Measurements from ENCODE around the gene TSC22D2. TPM values are rescaled to one million over a fixed set of nuclear protein-coding genes. Genes with fewer than 3 reads are reported as not detected.

Gene TSC22D2
- total RNA-seq, 1 experiment from 2014 or later, result 20.0 TPM

DNA sequence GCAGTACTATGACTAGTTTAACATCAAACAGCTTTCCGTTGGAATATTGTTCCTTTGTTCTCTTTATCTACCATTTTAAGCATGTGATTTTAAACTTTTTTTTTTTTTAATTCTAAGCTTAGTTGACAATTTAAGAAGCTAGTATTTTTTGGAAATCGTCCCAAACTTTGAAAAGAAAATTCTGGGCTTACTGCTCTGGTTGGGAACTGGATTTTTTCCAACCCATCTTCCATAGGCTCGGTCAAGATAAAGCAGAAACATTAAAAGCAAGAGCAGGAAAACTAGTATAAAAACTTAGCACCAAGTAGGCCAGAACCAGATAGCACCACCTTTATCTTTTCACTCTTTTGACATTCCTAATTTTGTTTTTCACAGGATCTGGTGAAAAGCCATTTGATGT is 49.9 kb downstream of the TSC22D2 start:
- Histone ChIP-seq H4K20me1 (ENCODE audit: insufficient read depth) (peaks cover 11% of the 10 kb centered on the region; the same call in 1 of the 2 replicates), H3K9ac (ENCODE audit: low read length) (no peak overlapping the region), H3K36me3 (ENCODE audit: control insufficient read depth in 1 of 2, insufficient read depth in 2 of 2, low read length in 2 of 2) (peaks cover 6 to 9% of the 10 kb centered on the region in 2 experiments; a peak in 3 of 4 replicates), H3K9me2 (ENCODE audit: insufficient read depth) (no peaks in the 10 kb centered on the region), H3K4me1 (ENCODE audit: control insufficient read depth in 1 of 2, insufficient read depth in 2 of 2, low read length in 2 of 2) (no peaks in the 10 kb centered on the region), H3K27me3 (ENCODE audit: insufficient read depth, low read length) (no peaks in the 10 kb centered on the region), H3K4me3 (replicated peaks in 1 of 2; ENCODE audit: low read depth in 1 of 2, low read length in 2 of 2) (no peak overlapping the region), H3K4me2 (ENCODE audit: low read length) (no peak overlapping the region), H3K9me3 (ENCODE audit: control insufficient read depth in 1 of 2, insufficient read depth in 1 of 2, low read depth in 1 of 2, low read length in 2 of 2) (no peaks in the 10 kb centered on the region), H3K79me2 (ENCODE audit: insufficient read depth, low read length) (peaks cover 32% of the 10 kb centered on the region), H2AFZ (ENCODE audit: low read depth, low read length, poor library complexity, severe bottlenecking) (no peak overlapping the region), H3K27ac (ENCODE audit: low read depth, low read length) (no peak overlapping the region)
- ATAC-seq (no peak), DNase-seq (ENCODE audit: low read depth, low spot score) (no peak)
- TF ChIP-seq YY1 (IDR thresholded peaks at IDR 0.05; ENCODE audit: extremely low read depth, insufficient replicate concordance, low read depth, low read length), result no peak
- BruUV-seq (replicated peaks), result no TSS peak
- POLR2A ChIA-PET, result no interaction called here
- CTCF ChIA-PET, result no interaction called here
- intact Hi-C loops (cut with micrococcal nuclease), result no loop called here
- RAD21 ChIA-PET (ENCODE audit: low non-redundant PET in 1 of 2, low total read pairs in 2 of 2, uncharacterized antibody in 2 of 2, unreplicated experiment in 2 of 2), result no interaction called here

- H3K9me2 ChIP-seq (ENCODE audit: insufficient read depth), result no peaks in the 10 kb centered on the region
- no peak for DNase-seq (ENCODE audit: low read depth, low spot score)
- no peak overlapping the region for H3K4me3 ChIP-seq (replicated peaks in 1 of 2; ENCODE audit: low read depth in 1 of 2, low read length in 2 of 2)
- no peak overlapping the region for H2AFZ ChIP-seq (ENCODE audit: low read depth, low read length, poor library complexity, severe bottlenecking)
- no peak overlapping the region for H3K27ac ChIP-seq (ENCODE audit: low read depth, low read length)
- no peak overlapping the region for H3K4me2 ChIP-seq (ENCODE audit: low read length)
- H3K4me1 ChIP-seq (ENCODE audit: control insufficient read depth in 1 of 2, insufficient read depth in 2 of 2, low read length in 2 of 2), result no peaks in the 10 kb centered on the region
- intact Hi-C loops (cut with micrococcal nuclease), result no loop called here
- BruUV-seq (replicated peaks), result no TSS peak
- TF ChIP-seq SP1 (IDR thresholded peaks at IDR 0.05; ENCODE audit: low read depth) (no peak), YY1 (IDR thresholded peaks at IDR 0.05; ENCODE audit: extremely low read depth, insufficient replicate concordance, low read depth, low read length) (no peak)
- H3K27me3 ChIP-seq (ENCODE audit: insufficient read depth, low read length), result no peaks in the 10 kb centered on the region
- H3K9me3 ChIP-seq (ENCODE audit: control insufficient read depth in 1 of 2, insufficient read depth in 1 of 2, low read depth in 1 of 2, low read length in 2 of 2), result no peaks in the 10 kb centered on the region
- ChIA-PET RAD21 (ENCODE audit: low non-redundant PET in 1 of 2, low total read pairs in 2 of 2, uncharacterized antibody in 2 of 2, unreplicated experiment in 2 of 2) (no interaction called here), CTCF (no interaction called here), POLR2A (no interaction called here)
- H3K9ac ChIP-seq (ENCODE audit: low read length), result no peak overlapping the region
- 0 out of 2 replicates have a peak, but pooled peaks cover 7% of the 10 kb centered on the region for H4K20me1 ChIP-seq (ENCODE audit: insufficient read depth)
- no peak for ATAC-seq
- peaks cover 6 to 9% of the 10 kb centered on the region in 2 experiments; a peak in 3 of 4 replicates for H3K36me3 ChIP-seq (ENCODE audit: control insufficient read depth in 1 of 2, insufficient read depth in 2 of 2, low read length in 2 of 2)
- peaks cover 9% of the 10 kb centered on the region; the same call in 1 of the 2 replicates for H3K79me2 ChIP-seq (ENCODE audit: insufficient read depth, low read length)
Observed at GRCh38 chr3:150460484-150460883, 52.4 kb downstream of the TSC22D2 start.

DNA sequence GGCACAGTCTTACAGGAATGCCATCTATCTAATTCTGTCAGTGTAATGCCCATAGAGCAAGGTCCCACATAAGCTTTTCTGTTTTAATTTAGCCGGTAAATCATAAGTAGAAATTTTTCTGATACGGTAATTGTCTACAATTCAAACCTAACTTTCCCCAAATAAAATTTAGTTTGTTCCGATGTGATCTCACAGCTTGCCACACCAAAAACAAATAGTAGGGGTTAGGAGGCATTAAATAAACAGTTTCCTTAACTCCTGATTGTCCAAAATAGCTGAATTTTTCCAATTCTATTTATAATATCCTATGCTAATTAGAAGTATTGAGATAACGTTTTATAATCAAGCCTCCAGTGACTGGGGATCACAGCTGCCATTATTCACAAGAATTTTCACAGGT is 53.3 kb downstream of the TSC22D2 start:
- no peaks in the 10 kb centered on the region for H3K9me2 ChIP-seq (ENCODE audit: insufficient read depth)
- H3K27me3 ChIP-seq (ENCODE audit: insufficient read depth, low read length), result no peaks in the 10 kb centered on the region
- ChIA-PET POLR2A (no interaction called here), RAD21 (ENCODE audit: low non-redundant PET in 1 of 2, low total read pairs in 2 of 2, uncharacterized antibody in 2 of 2, unreplicated experiment in 2 of 2) (no interaction called here), CTCF (no interaction called here)
- H3K4me1 ChIP-seq (ENCODE audit: control insufficient read depth in 1 of 2, insufficient read depth in 2 of 2, low read length in 2 of 2), result no peaks in the 10 kb centered on the region
- ATAC-seq, result no peak
- H3K79me2 ChIP-seq (ENCODE audit: insufficient read depth, low read length), result 0 out of 2 replicates have a peak, but pooled peaks cover 7% of the 10 kb centered on the region
- no TSS peak for BruUV-seq (replicated peaks)
- H3K4me2 ChIP-seq (ENCODE audit: low read length), result no peak overlapping the region
- no peak for DNase-seq (ENCODE audit: low read depth, low spot score)
- H3K4me3 ChIP-seq (replicated peaks in 1 of 2; ENCODE audit: low read depth in 1 of 2, low read length in 2 of 2), result no peak overlapping the region
- no peak overlapping the region for H3K9ac ChIP-seq (ENCODE audit: low read length)
- peaks cover 6 to 9% of the 10 kb centered on the region in 2 experiments; a peak in 3 of 4 replicates for H3K36me3 ChIP-seq (ENCODE audit: control insufficient read depth in 1 of 2, insufficient read depth in 2 of 2, low read length in 2 of 2)
- no peak for TF ChIP-seq ZBTB33 (IDR thresholded peaks at IDR 0.05; ENCODE audit: extremely low read depth, insufficient replicate concordance, low read length)
- TF ChIP-seq, protein P1, sequence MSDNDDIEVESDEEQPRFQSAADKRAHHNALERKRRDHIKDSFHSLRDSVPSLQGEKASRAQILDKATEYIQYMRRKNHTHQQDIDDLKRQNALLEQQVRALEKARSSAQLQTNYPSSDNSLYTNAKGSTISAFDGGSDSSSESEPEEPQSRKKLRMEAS (IDR thresholded peaks at IDR 0.05), result no peak
- no peak for TF ChIP-seq CTCF (IDR thresholded peaks at IDR 0.05 in 2 of 3, conservative IDR thresholded peaks at IDR 0.05 in 1 of 3; ENCODE audit: borderline replicate concordance in 1 of 3, insufficient read depth in 1 of 3, low read depth in 2 of 3, low read length in 2 of 3)
- H2AFZ ChIP-seq (ENCODE audit: low read depth, low read length, poor library complexity, severe bottlenecking), result no peak overlapping the region
- H3K9me3 ChIP-seq (ENCODE audit: control insufficient read depth in 1 of 2, insufficient read depth in 1 of 2, low read depth in 1 of 2, low read length in 2 of 2), result no peaks in the 10 kb centered on the region
- H3K27ac ChIP-seq (ENCODE audit: low read depth, low read length), result no peak overlapping the region
- H4K20me1 ChIP-seq (ENCODE audit: insufficient read depth), result 0 out of 2 replicates have a peak, but pooled peaks cover 7% of the 10 kb centered on the region
- intact Hi-C loops (cut with micrococcal nuclease), result no loop called here

All from HCT116 (cell line).